Thyroid gland (tissue), 4 donors: Measurements from ENCODE around the gene PDZD2. TPM values are rescaled to one million over a fixed set of nuclear protein-coding genes. Genes with fewer than 3 reads are reported as not detected.
A peak's percentile ranks its signal among the peaks of the same experiment; 100 is the strongest.

ENCODE experiments used
- DNase-seq, 2 donors: peaks; one replicate each; pipeline ENCODE4 v3.0.0-alpha.2; 2019
- H3K27ac ChIP-seq, 3 donors: fragments of 200-600 bp; sonication (generic); 1 replicate in 2 of 3; 2 replicates in 1 of 3; pipeline ENCODE4 v1.5.1; 2016 to 2019; ENCODE audit warnings: mild to moderate bottlenecking in 1 of 3, moderate library complexity in 1 of 3
- H3K27me3 ChIP-seq: fragments of 200-600 bp; sonication (generic); one replicate; pipeline ENCODE4 v1.5.1; 2019
- H3K36me3 ChIP-seq, 2 donors: fragments of 200-600 bp; sonication (generic); one replicate each; pipeline ENCODE4 v1.5.1; 2016 to 2019
- H3K4me1 ChIP-seq, 2 donors: fragments of 200-600 bp; sonication (generic); one replicate each; pipeline ENCODE4 v1.5.1; 2017 to 2019
- H3K4me3 ChIP-seq, 3 donors: fragments of 200-600 bp; sonication (generic); replicated peaks in 1 of 3; 1 replicate in 2 of 3; 2 replicates in 1 of 3; pipeline ENCODE4 v1.5.1; 2016; ENCODE audit warnings: mild to moderate bottlenecking in 1 of 3
- H3K9me3 ChIP-seq: fragments of 200-600 bp; sonication (generic); one replicate; pipeline ENCODE4 v1.5.1; 2017
- CTCF ChIP-seq, 6 experiments: fragments of 200-600 bp in 3 of 6; fragments of 450-650 bp in 3 of 6; sonication (generic) in 3 of 6; IDR thresholded peaks; one replicate each; pipeline ENCODE4 v1.5.1; 2016 to 2019; ENCODE audit warnings: antibody characterized with exemption in 6 of 6, mild to moderate bottlenecking in 2 of 6, inconsistent platforms in 1 of 6, moderate library complexity in 1 of 6
- POLR2A ChIP-seq, 2 donors: fragments of 450-650 bp; IDR thresholded peaks; one replicate each; pipeline ENCODE4 v1.6.1; 2017; ENCODE audit warnings: antibody characterized with exemption in 2 of 2, mild to moderate bottlenecking in 2 of 2, moderate library complexity in 1 of 2
- WGBS, 2 donors: methylation state at CpG; one replicate each; pipeline ENCODE4 v1.1.5; 2017; 5-methylcytosine and 5-hydroxymethylcytosine counted together
- intact Hi-C: fragments of 100-400 bp; cut with DNase I; formaldehyde crosslinking; loops from one replicate; pipeline ENCODE4 v1.15.1; 2023
- total RNA-seq, 4 donors: library from RNA; depleted of rRNA; stranded (reverse); fragments of >200 nt; gene quantifications; one replicate each; pipeline ENCODE4 v1.2.3, GENCODE V29; 2016

PDZD2 gene
- total RNA-seq, 4 donors from 2014 or later, result 1.8 to 4.5 (median 3.9) TPM

GRCh38 chr5:31625394-31625793 lies 13.5 kb upstream of the PDZD2 start:
- 83 to 88% methylated on average over 1 of the region's 1 CpG for WGBS, 2 donors
- H3K36me3 ChIP-seq, result no peaks in the 10 kb centered on the region
- no peak for DNase-seq
- H3K4me3 ChIP-seq, result no peak overlapping the region
- H3K4me1 ChIP-seq, result no peaks in the 10 kb centered on the region
- intact Hi-C loops, result no loop called here
- TF ChIP-seq CTCF (IDR thresholded peaks at IDR 0.05) (no peak), POLR2A (IDR thresholded peaks at IDR 0.05) (no peak)
- no peaks in the 10 kb centered on the region for H3K9me3 ChIP-seq
- no peaks in the 10 kb centered on the region for H3K27me3 ChIP-seq
- no peak overlapping the region for H3K27ac ChIP-seq

DNA sequence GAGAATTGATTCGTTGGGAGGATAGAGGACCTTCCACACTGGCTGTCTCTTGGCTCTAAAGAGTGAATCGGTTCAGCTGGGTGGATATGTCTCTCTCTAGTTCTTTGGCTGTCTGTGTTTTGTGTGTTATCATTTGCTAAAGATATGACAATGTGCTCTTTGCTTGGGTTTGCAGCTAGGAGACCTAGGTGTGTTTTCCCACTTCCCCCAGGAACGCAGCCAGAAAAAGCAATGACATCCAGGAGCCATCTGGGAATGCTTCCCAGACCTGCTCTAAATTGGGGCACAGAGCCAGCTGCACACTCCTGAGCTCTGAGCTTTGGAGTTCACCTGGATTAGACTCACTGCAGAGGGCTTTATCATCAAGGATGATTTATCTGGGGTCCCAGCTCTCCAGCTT lies 12.8 kb upstream of the PDZD2 start:
- Histone ChIP-seq H3K27ac (no peak overlapping the region), H3K9me3 (no peaks in the 10 kb centered on the region), H3K36me3 (no peaks in the 10 kb centered on the region), H3K4me1 (no peaks in the 10 kb centered on the region), H3K4me3 (no peak overlapping the region), H3K27me3 (no peaks in the 10 kb centered on the region)
- intact Hi-C loops, result no loop called here
- DNase-seq, result peak; percentile 50 to 71
- WGBS, 2 donors, result 35 to 39% methylated on average over 3 of the region's 3 CpGs
- no peak for TF ChIP-seq POLR2A (IDR thresholded peaks at IDR 0.05)
- TF ChIP-seq CTCF (IDR thresholded peaks at IDR 0.05), result no peak

GRCh38 chr5:31626604-31627234 lies 12.2 kb upstream of the PDZD2 start:
- Histone ChIP-seq H3K9me3 (no peaks in the 10 kb centered on the region), H3K4me1 (no peaks in the 10 kb centered on the region), H3K4me3 (no peak overlapping the region), H3K27ac (no peak overlapping the region), H3K27me3 (no peaks in the 10 kb centered on the region), H3K36me3 (no peaks in the 10 kb centered on the region)
- 83 to 89% methylated on average over 11 of the region's 11 CpGs for WGBS, 2 donors
- intact Hi-C loops, result no loop called here
- no peak for DNase-seq
- no peak for TF ChIP-seq POLR2A (IDR thresholded peaks at IDR 0.05)
- no peak for TF ChIP-seq CTCF (IDR thresholded peaks at IDR 0.05)

- TF ChIP-seq POLR2A (IDR thresholded peaks at IDR 0.05) (no peak), CTCF (IDR thresholded peaks at IDR 0.05) (no peak)
- intact Hi-C loops, result no loop called here
- WGBS, 2 donors, result 73 to 83% methylated on average over 7 of the region's 7 CpGs
These were observed 8.0 kb upstream of the PDZD2 start for GRCh38 chr5:31630931-31631330.

GRCh38 chr5:31632460-31632859 lies 6.5 kb upstream of the PDZD2 start:
- no peaks in the 10 kb centered on the region for H3K27me3 ChIP-seq
- intact Hi-C loops, result no loop called here

More at GRCh38 chr5:31630931-31631330, 8.0 kb upstream of the PDZD2 start:
- Histone ChIP-seq H3K9me3 (no peaks in the 10 kb centered on the region), H3K27ac (no peak overlapping the region), H3K4me3 (no peak overlapping the region), H3K36me3 (no peaks in the 10 kb centered on the region), H3K4me1 (no peaks in the 10 kb centered on the region), H3K27me3 (no peaks in the 10 kb centered on the region)
- DNase-seq, result no peak

More at GRCh38 chr5:31632460-31632859, 6.5 kb upstream of the PDZD2 start:
- WGBS, 2 donors, result 81 to 98% methylated on average over 1 of the region's 1 CpG
- no peak for DNase-seq
- H3K27ac ChIP-seq, result no peak overlapping the region
- H3K4me1 ChIP-seq, result no peaks in the 10 kb centered on the region
- H3K9me3 ChIP-seq, result no peaks in the 10 kb centered on the region
- no peaks in the 10 kb centered on the region for H3K36me3 ChIP-seq
- H3K4me3 ChIP-seq, result no peak overlapping the region
- TF ChIP-seq POLR2A (IDR thresholded peaks at IDR 0.05) (no peak), CTCF (IDR thresholded peaks at IDR 0.05) (no peak)
